Liver (tissue), 3 donors: ENCODE results near the gene NME1.

Experiments
- ATF3 ChIP-seq: IDR thresholded peaks from 2 replicates; pipeline ENCODE4 v1.6.1; 2016; ENCODE audit warnings: antibody characterized with exemption
- CTCF ChIP-seq: fragments of 150-350 bp; IDR thresholded peaks from 2 replicates; pipeline ENCODE4 v1.5.1; 2017; ENCODE audit warnings: improper control_type of control experiment, low read depth, low read length; ENCODE audit not compliant: missing input control
- EGR1 ChIP-seq, 2 donors: IDR thresholded peaks; 2 replicates each; pipeline ENCODE4 v1.6.1; 2016 to 2018; ENCODE audit warnings: antibody characterized with exemption in 2 of 2, low read depth in 2 of 2
- JUND ChIP-seq, 2 donors: IDR thresholded peaks; 2 replicates each; pipeline ENCODE4 v1.6.1; 2016; ENCODE audit warnings: antibody characterized with exemption in 2 of 2
- MAX ChIP-seq: IDR thresholded peaks from 2 replicates; pipeline ENCODE4 v1.6.1; 2016; ENCODE audit warnings: antibody characterized with exemption
- RAD21 ChIP-seq, 2 donors: IDR thresholded peaks; 2 replicates each; pipeline ENCODE4 v1.6.1; 2016; ENCODE audit warnings: antibody characterized with exemption in 2 of 2, mild to moderate bottlenecking in 2 of 2
- REST ChIP-seq: IDR thresholded peaks from 2 replicates; pipeline ENCODE4 v1.6.1; 2016; ENCODE audit warnings: antibody characterized with exemption, mild to moderate bottlenecking
- RXRA ChIP-seq, 2 donors: IDR thresholded peaks; 2 replicates each; pipeline ENCODE4 v1.6.1; 2017 to 2018; ENCODE audit warnings: antibody characterized with exemption in 2 of 2, mild to moderate bottlenecking in 1 of 2
- TAF1 ChIP-seq: conservative IDR thresholded peaks from 2 replicates; pipeline ENCODE4 v1.6.1; 2016; ENCODE audit warnings: antibody characterized with exemption, mild to moderate bottlenecking
- YY1 ChIP-seq: IDR thresholded peaks from 2 replicates; pipeline ENCODE4 v1.6.1; 2016; ENCODE audit warnings: antibody characterized with exemption, mild to moderate bottlenecking
- ZBTB33 ChIP-seq: IDR thresholded peaks from 2 replicates; pipeline ENCODE4 v1.6.1; 2016; ENCODE audit warnings: antibody characterized with exemption
- donor health status: healthy.
- donor health status: healthy.

GRCh38 chr17:51154176-51154575, 817 bp downstream of the NME1 start:
- TF ChIP-seq RAD21 (IDR thresholded peaks at IDR 0.05), result no peak
- TF ChIP-seq YY1, result no peak
- no peak for TF ChIP-seq CTCF
- no peak for TF ChIP-seq MAX
- TF ChIP-seq RXRA (IDR thresholded peaks at IDR 0.05), result no peak
- TF ChIP-seq EGR1 (IDR thresholded peaks at IDR 0.05; ENCODE audit: low read depth in 2 of 2), result no peak
- no peak for TF ChIP-seq ZBTB33
- no peak for TF ChIP-seq TAF1
- no peak for TF ChIP-seq ATF3
- TF ChIP-seq REST, result no peak
- TF ChIP-seq JUND (IDR thresholded peaks at IDR 0.05), result no peak
